AG08396 (cell line): ENCODE measurements around the gene ABHD17C.
A peak's percentile ranks its signal among the peaks of the same experiment; 100 is the strongest.
"Not testable (repeated sequence)": the region's sequence is repeated elsewhere in the genome, so short reads cannot be mapped to it uniquely, and the experiment has no call there.

Source experiments
- DNase-seq: peaks from one replicate; pipeline ENCODE4 v3.0.0; 2012; ENCODE audit warnings: low spot score, mixed read lengths

The ABHD17C gene

GRCh38 chr15:80695099-80695910, at the start of gene ABHD17C:
Gene ABHD17C, plus strand, starts transcription at chr15:80695310. Its CDS starts 120 bp downstream, at chr15:80695430.
- DNase-seq: peak; percentile 90

DNA sequence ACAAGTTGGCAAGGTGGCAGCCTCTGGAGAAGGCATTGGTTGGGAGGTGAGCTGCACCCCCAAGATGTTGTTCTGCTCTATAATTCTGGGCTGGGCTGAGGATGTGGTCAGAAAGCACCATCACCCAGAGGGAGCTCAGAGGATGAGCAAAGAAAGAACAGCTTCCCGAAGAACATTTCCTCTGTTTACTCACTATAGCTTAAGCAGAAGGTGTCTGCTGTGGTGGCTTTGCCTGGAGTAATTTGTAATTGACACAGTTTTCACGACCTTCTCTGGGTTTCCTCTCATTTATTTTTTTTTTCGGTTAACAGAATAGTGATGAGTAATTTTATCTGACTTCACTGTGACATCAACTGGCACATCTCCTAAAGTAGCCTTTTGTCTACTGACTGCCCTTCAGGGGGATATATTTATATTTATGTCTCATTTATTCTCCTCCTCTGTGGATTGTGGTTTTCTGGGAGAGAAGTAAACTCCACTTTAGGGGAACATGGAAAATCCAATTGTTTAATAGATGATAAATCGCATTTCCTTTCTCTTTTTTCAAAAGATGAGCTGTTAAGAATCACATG, 49.5 kb upstream of the ABHD17C start:
- no peak for DNase-seq

DNA sequence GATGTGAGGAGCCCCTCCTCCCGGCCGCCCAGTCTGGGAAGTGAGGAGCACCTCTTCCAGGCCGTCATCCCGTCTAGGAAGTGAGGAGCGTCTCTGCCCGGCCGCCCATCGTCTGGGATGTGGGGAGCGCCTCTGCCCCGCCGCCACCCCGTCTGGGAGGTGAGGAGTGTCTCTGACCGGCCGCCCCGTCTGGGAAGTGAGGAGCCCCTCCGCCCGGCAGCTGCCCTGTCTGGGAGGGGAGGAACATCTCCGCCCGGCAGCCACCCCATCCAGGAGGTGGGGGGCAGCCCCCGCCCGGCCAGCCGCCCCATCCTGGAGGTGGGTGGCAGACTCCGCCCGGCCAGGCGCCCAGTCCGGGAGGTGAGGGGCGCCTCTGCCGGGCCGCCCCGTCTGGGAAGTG, 47.7 kb upstream of the ABHD17C start:
- not testable (repeated sequence) for DNase-seq

DNA sequence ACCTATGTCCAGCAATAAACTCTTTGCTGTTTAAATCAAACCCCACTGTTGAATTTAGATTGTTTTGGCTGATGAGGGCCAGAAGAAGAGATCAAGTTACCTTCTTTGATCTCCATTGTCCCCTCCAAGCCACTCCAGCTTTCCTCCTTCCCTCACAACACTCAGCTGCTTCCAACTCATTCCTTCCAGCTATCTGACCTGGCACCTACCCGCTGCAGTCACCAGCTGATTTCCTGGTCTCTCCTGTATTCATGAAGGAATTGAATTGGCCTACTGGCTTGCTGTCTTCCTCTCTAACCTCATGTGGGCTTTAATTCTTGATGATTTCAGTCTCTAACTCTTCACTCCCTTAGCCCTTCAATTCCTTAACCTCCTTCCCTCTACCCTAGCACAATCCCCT, 40.8 kb upstream of the ABHD17C start:
- no peak for DNase-seq

DNA sequence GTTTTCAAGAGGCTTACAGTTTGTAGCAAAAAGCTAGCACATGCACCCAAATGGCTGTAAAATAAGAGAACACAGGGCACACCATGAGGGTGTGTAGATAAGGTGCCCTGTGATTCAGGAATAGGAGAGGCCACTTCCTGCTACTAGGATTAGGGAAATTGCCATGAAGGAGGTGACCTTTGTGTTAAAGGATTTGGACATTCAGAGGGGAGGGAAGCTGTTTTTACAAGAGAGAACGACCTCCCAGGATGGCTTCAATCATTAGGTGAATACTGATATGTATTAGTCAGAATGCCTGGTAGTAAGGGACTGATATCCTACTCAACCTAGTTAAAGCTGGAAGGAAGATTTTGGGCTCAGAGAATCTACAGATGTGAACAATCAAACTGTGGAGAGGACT, 35.7 kb upstream of the ABHD17C start:
- no peak for DNase-seq

GRCh38 chr15:80660119-80660518, 35.0 kb upstream of the ABHD17C start:
- peak; percentile 61 for DNase-seq

GRCh38 chr15:80662129-80662528, 33.0 kb upstream of the ABHD17C start:
- DNase-seq: no peak

GRCh38 chr15:80662757-80663553, 32.2 kb upstream of the ABHD17C start:
- no peak for DNase-seq

GRCh38 chr15:80665151-80665550, 30.0 kb upstream of the ABHD17C start:
- no peak for DNase-seq

DNA sequence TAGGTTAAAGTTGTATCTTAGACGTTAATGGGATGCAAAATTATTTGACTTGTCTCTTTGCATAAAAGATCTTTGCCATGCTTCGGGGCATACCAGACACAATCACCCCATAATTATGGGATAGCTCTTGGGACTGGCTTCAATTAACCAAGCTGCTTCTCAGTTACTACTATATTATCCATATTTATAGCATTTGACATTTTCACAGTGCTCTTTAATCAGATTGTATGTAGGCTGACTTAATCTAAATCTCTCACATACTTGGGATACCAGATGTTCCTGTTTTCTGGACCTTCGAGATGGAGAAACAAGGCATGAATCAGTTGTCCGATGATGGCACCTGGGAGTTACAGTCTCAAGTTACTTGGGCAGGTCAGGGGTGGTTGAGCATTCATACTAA, 27.2 kb upstream of the ABHD17C start:
- no peak for DNase-seq

- DNase-seq: no peak
Measured at GRCh38 chr15:80668546-80669236, 26.4 kb upstream of the ABHD17C start.

- no peak for DNase-seq
Measured at GRCh38 chr15:80669663-80670273, 25.3 kb upstream of the ABHD17C start.

DNA sequence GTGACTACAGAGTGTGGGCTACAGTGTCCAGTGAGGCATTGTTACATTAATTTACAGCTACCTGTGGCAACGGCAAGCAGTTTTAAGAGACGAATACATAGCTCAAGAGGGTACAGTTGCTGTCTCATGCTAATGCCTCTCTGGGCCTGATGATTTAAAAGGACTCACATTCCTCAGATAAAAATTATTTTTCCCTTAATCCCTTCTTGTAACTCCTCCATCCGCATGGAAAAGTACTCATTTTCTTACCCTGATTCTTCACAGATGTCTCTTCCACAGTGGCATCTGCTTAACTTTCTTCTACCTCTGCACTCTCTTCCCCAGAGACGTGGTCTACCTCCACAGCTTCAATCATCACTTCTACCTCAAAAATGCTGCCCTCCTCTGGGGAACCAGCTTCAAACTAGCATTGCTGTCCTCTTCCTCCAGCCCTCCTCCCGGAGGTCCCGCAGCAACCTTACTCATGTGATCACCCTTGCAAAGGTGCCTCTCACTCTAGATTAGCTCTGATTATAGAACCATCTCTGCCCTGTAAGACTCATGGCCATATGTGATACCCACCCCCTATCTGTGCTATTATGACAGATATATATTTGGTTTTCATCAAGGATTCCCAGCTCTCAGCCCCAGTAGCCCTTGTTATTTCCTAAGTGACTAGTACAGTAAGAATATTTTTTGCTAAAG, 21.4 kb upstream of the ABHD17C start:
- DNase-seq: no peak

- DNase-seq: no peak
Measured at GRCh38 chr15:80674245-80674614, 20.9 kb upstream of the ABHD17C start.

GRCh38 chr15:80677041-80677440, 18.1 kb upstream of the ABHD17C start:
- DNase-seq: no peak

DNA sequence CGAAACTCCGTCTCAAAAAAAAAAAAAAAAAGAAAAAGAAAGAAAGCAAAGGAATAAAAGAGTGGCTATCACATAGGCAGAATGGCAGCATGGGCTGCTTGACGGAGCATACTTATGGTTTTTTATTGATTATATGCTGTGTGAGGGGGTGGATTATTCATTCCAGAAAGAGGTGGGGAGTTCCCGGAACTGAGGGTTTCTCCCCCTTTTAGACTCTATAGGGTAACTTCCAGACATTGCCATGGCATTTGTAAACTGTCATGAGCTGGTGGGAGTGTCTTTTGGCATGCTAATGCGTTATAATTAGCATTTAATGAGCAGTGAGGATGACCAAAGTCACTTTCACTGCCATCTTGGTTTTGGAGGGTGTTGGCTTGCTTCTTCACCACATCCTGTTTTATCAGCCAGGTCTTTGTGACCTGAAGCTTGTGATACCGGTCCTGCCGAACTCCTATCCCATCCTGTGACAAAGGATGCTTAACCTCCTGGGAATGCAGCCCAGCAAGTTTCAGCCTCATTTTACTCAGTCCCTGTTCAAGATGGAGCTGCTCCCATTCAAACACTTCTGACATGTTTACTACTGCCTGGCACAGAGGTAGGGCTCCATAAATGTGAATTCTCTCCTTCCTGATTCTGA, 15.8 kb upstream of the ABHD17C start:
- no peak for DNase-seq

DNA sequence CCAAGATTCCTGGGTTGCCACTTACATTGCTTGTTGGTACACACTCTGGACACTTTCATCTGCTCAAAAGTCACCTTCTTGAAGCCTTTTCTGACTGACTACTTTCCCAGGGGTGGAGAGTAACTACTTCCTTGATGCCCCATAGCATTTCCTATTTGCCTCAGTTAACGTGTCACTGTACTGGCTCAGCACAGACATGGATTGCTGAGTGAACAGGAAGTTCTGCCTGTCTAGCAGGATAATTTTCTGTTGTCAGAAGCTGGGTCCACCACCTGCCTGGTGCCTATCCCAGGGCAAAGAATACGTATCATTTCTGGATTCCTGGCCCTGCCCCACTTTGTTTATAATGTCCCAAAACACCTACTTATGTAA, 15.3 kb upstream of the ABHD17C start:
- no peak for DNase-seq

DNA sequence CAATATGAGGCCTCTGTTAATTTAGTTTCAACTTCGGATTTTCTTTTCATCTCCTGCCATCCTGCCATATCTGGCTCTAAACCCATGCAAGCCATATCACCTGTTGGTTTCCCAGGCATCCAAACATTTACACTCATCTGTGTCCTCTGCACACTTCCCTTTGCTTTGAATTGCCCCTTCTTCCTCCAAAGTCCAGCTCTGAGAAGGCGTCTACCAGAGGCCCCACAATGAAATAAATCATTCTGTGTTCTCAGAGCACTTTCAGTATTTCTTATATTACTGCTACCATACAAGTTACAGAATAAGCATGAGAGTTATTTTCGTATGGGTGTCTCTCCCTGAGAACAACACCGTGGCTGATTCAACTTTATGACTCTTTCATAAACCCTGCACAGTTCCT, 12.9 kb upstream of the ABHD17C start:
- no peak for DNase-seq

DNA sequence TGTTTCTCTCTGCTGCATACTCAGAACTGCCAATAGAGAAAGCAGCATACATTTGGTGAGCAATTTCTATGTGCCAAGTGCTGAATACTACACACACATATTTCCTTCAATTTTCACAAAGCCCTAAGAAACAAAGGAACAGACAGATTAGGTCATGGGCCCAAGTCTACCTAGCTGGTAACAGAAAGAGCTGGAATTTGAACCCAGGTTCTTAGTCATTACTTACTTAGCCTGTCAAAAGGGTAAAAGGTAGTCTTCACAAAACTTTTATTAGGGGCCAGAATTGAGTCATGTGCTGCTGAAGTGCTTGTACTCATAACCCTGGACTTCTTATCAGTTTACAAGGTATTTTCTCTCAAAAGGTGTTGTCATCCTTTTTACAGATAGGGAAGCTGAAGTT, 10.4 kb upstream of the ABHD17C start:
- no peak for DNase-seq

- no peak for DNase-seq
Measured at GRCh38 chr15:80685628-80686027, 9.5 kb upstream of the ABHD17C start.

GRCh38 chr15:80689294-80689693, 5.8 kb upstream of the ABHD17C start:
- DNase-seq: no peak
